Ovary (tissue), 9 donors: ENCODE measurements around the gene TBPL2. TPM values are rescaled to one million over a fixed set of nuclear protein-coding genes. Genes with fewer than 3 reads are reported as not detected.

Experiments used
- DNase-seq, 5 donors: peaks; one replicate each; pipeline ENCODE4 v3.0.0-alpha.2; 2019 to 2020
- H3K27ac ChIP-seq, 2 donors: fragments of 200-600 bp; one replicate each; pipeline versions ENCODE4 v1.5.1 to v1.8.0; 2019 to 2022
- H3K27me3 ChIP-seq: fragments of 200-600 bp; one replicate; pipeline ENCODE4 v1.8.0; 2022
- H3K36me3 ChIP-seq: fragments of 200-600 bp; sonication (generic); one replicate; pipeline ENCODE4 v1.5.1; 2019
- H3K4me1 ChIP-seq: one replicate; pipeline ENCODE4 v1.8.1; 2013; ENCODE audit warnings: mild to moderate bottlenecking, moderate library complexity; ENCODE audit not compliant: insufficient read depth
- H3K4me3 ChIP-seq: fragments of 200-600 bp; sonication (generic); one replicate; pipeline ENCODE4 v1.5.1; 2017
- H3K9me3 ChIP-seq, 2 donors: fragments of 200-600 bp in 1 of 2; sonication (generic) in 1 of 2; one replicate each; pipeline versions ENCODE4 v1.5.1 to v1.8.1; 2013 to 2019; ENCODE audit warnings: mild to moderate bottlenecking in 1 of 2, moderate library complexity in 1 of 2
- CTCF ChIP-seq, 3 donors: fragments of 450-650 bp in 2 of 3; fragments of 200-600 bp in 1 of 3; IDR thresholded peaks; one replicate each; pipeline versions ENCODE4 v1.5.1 to v1.8.0; 2016 to 2022; ENCODE audit warnings: antibody characterized with exemption in 3 of 3, mild to moderate bottlenecking in 1 of 3
- EP300 ChIP-seq: sonication (generic); formaldehyde crosslinking; IDR thresholded peaks from one replicate; pipeline ENCODE4 v1.6.1; 2017; ENCODE audit warnings: antibody characterized with exemption
- POLR2A ChIP-seq: fragments of 450-650 bp; IDR thresholded peaks from one replicate; pipeline ENCODE4 v1.6.1; 2017; ENCODE audit warnings: antibody characterized with exemption, mild to moderate bottlenecking, moderate library complexity
- WGBS, 3 donors: extraction: QIAGEN DNeasy Blood & Tissue Kit in 1 of 3; methylation state at CpG; one replicate each; pipeline versions ENCODE4 v1.1.5 to v1.1.7; 2013 to 2017; 5-methylcytosine and 5-hydroxymethylcytosine counted together
- intact Hi-C, 4 donors: fragments of 100-400 bp; cut with DNase I; formaldehyde crosslinking; loops; one replicate each; pipeline versions ENCODE4 v1.11.0 to v1.15.1; 2022 to 2023
- polyA plus RNA-seq, 2 donors: library from polyadenylated mRNA; stranded (reverse); fragments of 200-250 nt in 1 of 2; fragments of 350-450 nt in 1 of 2; fragmentation: Illumina TruSeq in 1 of 2; extraction: RNeasy Lipid Tissue Mini Kit (QIAGEN cat#74804) in 1 of 2; gene quantifications; one replicate each; pipeline ENCODE4 v1.2.3, GENCODE V29; 2013 to 2014
- total RNA-seq, 7 donors: library from RNA; depleted of rRNA in 2 of 7; stranded (reverse); fragments of >200 nt in 2 of 7; fragmentation: NEBNext Ultra II Directional in 3 of 7; extraction: Animal tissue kit (Norgen Biotek cat#: 25700) in 3 of 7; gene quantifications; one replicate each; pipeline versions ENCODE4 v1.1.0 to v1.2.4, GENCODE V29; 2016 to 2023
- donor health status: DM: no; HTN: no; CAD: no; lungs with moderate emphysema.
- donor health status: DM: no; HTN: no; CAD: no.
- donor health status: Bipolar disorder and iron deficiency.
- donor health status: DM: yes; HTN: yes; CAD: no.
- donor health status: DM: no; HTN: no; CAD: no.
- donor health status: DM: yes; HTN: yes; CAD: no.

The TBPL2 gene
- total and polyA plus RNA-seq, 9 donors, result 0.05 TPM; not detected in 8

GRCh38 chr14:55451398-55451797, 11.0 kb upstream of the TBPL2 start:
- no peak for DNase-seq
- no peak overlapping the region for H3K27ac ChIP-seq
- no peak overlapping the region for H3K4me3 ChIP-seq
- peaks cover 7% of the 10 kb centered on the region for H3K4me1 ChIP-seq
- H3K9me3 ChIP-seq, result no peaks in the 10 kb centered on the region
- 35 to 41% (median 39%) methylated on average over 4 of the region's 4 CpGs for WGBS, 3 donors
- H3K36me3 ChIP-seq, result no peaks in the 10 kb centered on the region
- TF ChIP-seq EP300, result no peak
- no peak for TF ChIP-seq CTCF (IDR thresholded peaks at IDR 0.05)
- TF ChIP-seq POLR2A, result no peak
- H3K27me3 ChIP-seq, result no peaks in the 10 kb centered on the region
- intact Hi-C loops, result no loop called here

GRCh38 chr14:55450987-55451386, 10.6 kb upstream of the TBPL2 start:
- Histone ChIP-seq H3K4me1 (peaks cover 7% of the 10 kb centered on the region), H3K36me3 (no peaks in the 10 kb centered on the region), H3K27me3 (no peaks in the 10 kb centered on the region), H3K9me3 (no peaks in the 10 kb centered on the region), H3K4me3 (no peak overlapping the region), H3K27ac (no peak overlapping the region)
- no peak for TF ChIP-seq CTCF (IDR thresholded peaks at IDR 0.05)
- TF ChIP-seq POLR2A, result no peak
- TF ChIP-seq EP300, result no peak
- intact Hi-C loops, result no loop called here
- DNase-seq, result no peak

- H3K4me1 ChIP-seq, result peaks cover 7% of the 10 kb centered on the region
- H3K27ac ChIP-seq, result no peak overlapping the region
- intact Hi-C loops, result no loop called here
- no peaks in the 10 kb centered on the region for H3K36me3 ChIP-seq
- no peak for TF ChIP-seq EP300
- TF ChIP-seq POLR2A, result no peak
- TF ChIP-seq CTCF (IDR thresholded peaks at IDR 0.05), result no peak
- no peak for DNase-seq
- no peak overlapping the region for H3K4me3 ChIP-seq
- WGBS, 3 donors, result 81 to 87% (median 82%) methylated on average over 3 of the region's 3 CpGs
- H3K27me3 ChIP-seq, result no peaks in the 10 kb centered on the region
- H3K9me3 ChIP-seq, result no peaks in the 10 kb centered on the region
Measured at GRCh38 chr14:55450539-55450938, 10.1 kb upstream of the TBPL2 start.

DNA sequence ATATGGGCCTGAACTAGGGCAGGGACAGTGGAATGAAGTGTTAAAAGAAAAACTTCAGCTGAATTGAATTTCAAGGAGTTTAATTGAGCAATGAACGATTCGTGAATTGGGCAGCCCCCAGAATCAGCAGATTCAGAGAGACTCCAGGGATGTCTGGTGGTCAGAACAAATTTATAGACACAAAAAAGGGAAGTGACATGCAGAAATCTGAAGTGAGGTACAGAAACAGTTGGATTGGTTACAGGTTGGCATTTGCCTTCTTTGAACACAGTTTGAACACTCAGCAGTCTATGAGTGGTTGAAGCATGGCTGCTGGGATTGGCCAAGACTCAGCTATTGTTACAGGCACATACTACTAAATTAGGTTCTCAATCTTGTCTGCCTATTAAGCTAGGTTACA, 9.7 kb upstream of the TBPL2 start:
- H3K4me3 ChIP-seq, result no peak overlapping the region
- H3K9me3 ChIP-seq, result no peaks in the 10 kb centered on the region
- H3K4me1 ChIP-seq, result peaks cover 7% of the 10 kb centered on the region
- 91 to 93% (median 93%) methylated on average over 2 of the region's 2 CpGs for WGBS, 3 donors
- no peak for TF ChIP-seq POLR2A
- no peak for TF ChIP-seq CTCF (IDR thresholded peaks at IDR 0.05)
- TF ChIP-seq EP300, result no peak
- intact Hi-C loops, result no loop called here
- H3K27me3 ChIP-seq, result no peaks in the 10 kb centered on the region
- no peaks in the 10 kb centered on the region for H3K36me3 ChIP-seq
- no peak overlapping the region for H3K27ac ChIP-seq
- no peak for DNase-seq

DNA sequence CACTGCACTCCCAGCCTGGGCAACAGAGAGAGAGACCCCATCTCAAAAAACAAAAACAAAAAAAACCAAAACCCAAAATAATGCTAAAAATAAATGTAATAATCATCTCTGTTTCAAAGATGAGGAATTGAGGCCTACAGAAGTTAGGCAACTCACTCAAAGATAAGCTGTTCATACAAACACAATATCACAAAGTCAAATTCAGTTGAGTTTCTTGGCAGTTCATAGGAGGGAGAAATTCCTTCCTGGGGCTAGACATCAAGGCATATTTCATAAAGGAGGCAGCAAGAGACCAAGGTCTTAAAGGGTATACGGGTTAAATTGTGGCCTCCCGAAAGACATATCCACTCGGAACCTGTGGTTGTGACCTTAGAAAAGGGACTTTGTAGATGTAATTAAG, 8.7 kb upstream of the TBPL2 start:
- Histone ChIP-seq H3K36me3 (no peaks in the 10 kb centered on the region), H3K27ac (no peak overlapping the region), H3K4me1 (peaks cover 7% of the 10 kb centered on the region), H3K27me3 (no peaks in the 10 kb centered on the region), H3K9me3 (no peaks in the 10 kb centered on the region), H3K4me3 (no peak overlapping the region)
- no peak for DNase-seq
- intact Hi-C loops, result loop anchor here in 2 of 4 donors (10.0 kb wide), 1 partner anchor 1026 kb away; no protein-coding TSS in a partner anchor
- TF ChIP-seq EP300 (no peak), POLR2A (no peak), CTCF (IDR thresholded peaks at IDR 0.05) (no peak)
- 82 to 94% (median 84%) methylated on average over 3 of the region's 3 CpGs for WGBS, 3 donors
